Muscle of back (tissue), 13 donors: Measurements from ENCODE around the gene ERAS. TPM values are rescaled to one million over a fixed set of nuclear protein-coding genes. Genes with fewer than 3 reads are reported as not detected.

Experiments used
- DNase-seq, 3 donors: peaks; one replicate each; pipeline versions ENCODE4 v3.0.0 to v3.0.0-alpha.2; 2013
- long read RNA-seq, 9 donors: transcript quantifications; one replicate each; lab custom pipeline, GENCODE V29; 2026
- polyA plus RNA-seq, 10 donors: library from polyadenylated mRNA; unstranded; fragments of 120-200 nt; gene quantifications; one replicate each; pipeline ENCODE4 v1.2.1, GENCODE V29; 2013; ENCODE audit not compliant: insufficient read length in 10 of 10

ERAS gene, protein sequence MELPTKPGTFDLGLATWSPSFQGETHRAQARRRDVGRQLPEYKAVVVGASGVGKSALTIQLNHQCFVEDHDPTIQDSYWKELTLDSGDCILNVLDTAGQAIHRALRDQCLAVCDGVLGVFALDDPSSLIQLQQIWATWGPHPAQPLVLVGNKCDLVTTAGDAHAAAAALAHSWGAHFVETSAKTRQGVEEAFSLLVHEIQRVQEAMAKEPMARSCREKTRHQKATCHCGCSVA
- polyA plus RNA-seq: not detected
- long read RNA-seq, donor 1: 0 reads
- long read RNA-seq, donor 2: 0 reads
- long read RNA-seq, donor 3: 0 reads
- long read RNA-seq, donor 4: 0 reads
- long read RNA-seq, donor 5: 0 reads
- long read RNA-seq, donor 6: 0 reads
- long read RNA-seq, donor 7: 0 reads
- long read RNA-seq, donor 8: 0 reads
- long read RNA-seq, donor 9: 0 reads

DNA sequence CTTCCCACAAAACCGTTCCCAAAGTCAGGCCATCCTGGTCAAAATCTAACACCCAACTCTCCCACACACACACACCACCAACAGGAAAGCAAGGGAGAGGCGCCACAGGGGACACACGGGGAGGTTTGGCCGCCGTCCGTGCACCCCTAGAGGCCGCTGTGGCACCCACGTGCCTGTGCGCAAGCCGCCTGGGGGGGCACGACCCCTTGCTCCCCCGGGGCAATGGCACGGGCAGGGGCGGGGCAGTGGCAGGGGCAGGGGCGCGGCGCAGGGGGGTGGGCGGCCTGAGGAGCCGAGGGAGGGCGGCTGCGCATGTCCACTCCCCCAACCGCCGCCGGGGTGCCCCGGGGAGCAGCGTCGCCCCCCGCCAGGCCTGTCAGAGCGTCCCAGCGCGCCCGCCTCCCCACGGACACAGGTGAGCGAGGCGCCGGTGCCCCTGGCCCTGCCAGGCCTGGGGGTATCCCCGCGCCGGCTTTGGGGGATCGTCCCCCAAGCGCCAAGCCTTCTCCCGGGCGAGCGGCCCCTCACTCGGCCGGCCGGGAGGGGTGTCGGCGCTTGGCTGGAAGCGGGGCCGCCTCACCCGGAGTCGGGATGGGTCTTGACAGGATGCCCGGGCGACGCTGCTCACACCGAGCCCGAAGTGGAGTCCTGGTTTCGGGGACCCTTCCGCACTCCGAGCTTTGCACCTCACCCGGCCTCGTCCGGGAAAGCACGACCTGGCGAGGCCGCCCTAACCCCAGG lies at the start of gene ERAS:
TSS of gene ERAS (plus strand) at position 379 of the 741 bp plus-strand sequence. CDS start 2,611 bp downstream, outside the sequence.
- DNase-seq: no peak

DNA sequence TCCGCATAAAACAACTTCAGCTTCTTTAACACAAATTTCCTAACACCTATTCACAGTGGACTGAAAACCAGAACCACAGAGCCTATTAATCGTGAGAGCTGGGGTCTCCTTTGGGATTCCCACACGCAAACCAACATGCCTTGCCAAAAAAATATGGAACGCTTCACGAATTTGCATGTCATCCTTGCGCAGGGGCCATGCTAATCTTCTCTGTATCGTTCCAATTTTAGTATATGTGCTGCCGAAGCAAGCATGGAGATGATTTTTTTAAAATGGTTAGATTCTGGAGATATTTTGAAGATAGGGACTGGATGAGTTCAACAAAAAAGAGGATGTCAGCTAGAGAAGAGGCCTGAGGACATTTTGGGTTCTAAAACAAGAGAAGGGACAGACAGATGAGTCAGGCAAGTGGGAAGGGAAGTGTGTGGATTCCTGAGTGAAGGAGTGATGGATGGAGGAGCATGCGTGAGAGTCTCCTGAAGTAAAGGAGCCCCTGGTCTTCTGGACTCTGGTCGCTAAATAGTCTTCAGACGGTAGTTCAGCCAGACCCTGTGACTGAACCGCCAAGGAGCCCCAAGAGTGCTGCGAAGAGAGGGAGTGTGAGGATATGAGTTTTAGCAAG lies 49.4 kb upstream of the ERAS start:
- DNase-seq: no peak

DNA sequence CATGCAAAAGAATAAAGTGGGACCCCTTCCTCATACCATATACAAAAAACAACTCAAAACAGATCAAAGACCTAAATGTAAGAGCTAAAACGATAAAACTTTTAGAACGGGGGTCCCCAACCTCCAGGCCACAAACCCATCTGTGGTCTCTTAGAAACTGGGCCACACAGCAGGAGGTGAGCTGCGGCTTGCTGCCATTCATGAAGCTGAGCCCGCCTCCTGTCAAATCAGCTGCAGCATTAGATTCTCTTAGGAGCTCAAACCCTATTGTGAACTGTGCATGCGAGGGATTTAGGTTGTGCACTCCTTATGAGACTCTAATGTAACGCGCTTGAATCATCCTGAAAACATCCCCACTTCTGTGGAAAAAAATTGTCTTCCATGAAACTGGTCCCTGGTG lies 46.9 kb upstream of the ERAS start:
- no peak for DNase-seq

DNA sequence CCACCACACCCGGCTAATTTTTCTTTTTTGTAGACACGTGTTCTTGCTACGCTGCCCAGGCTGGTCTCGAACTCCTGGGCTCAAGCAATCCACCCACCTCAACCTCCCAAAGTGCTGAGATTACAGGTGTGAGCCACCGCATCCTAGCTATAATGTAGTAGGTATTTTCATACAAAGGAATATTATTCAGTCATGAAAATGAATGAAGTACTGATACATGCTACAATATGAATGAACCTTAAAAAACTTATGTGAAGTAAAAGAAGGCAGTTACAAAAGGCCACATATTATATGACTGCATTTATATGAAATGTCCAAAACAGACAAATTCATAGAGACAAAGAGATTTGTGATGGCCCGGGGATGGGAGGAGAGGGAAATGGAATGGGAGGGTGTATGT lies 44.6 kb upstream of the ERAS start:
- DNase-seq: no peak

DNA sequence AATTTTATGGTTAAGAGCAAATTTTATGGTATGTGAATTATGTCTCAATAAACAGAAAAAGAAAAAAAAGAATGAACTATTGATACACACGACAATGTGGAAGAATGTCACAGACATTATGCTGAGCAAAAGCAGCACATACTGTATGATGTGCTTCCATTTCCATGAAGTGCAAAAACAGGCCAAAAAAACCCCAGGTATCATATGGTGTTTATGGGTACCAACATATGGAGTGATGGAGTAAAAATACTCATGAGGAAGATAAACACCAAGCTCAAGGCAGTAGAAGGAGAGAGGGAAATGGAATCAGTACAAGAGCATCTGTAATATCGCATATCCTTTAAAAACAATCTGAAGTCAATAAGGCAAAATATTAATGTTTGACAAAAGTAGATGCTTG lies 44.1 kb upstream of the ERAS start:
- no peak for DNase-seq

DNA sequence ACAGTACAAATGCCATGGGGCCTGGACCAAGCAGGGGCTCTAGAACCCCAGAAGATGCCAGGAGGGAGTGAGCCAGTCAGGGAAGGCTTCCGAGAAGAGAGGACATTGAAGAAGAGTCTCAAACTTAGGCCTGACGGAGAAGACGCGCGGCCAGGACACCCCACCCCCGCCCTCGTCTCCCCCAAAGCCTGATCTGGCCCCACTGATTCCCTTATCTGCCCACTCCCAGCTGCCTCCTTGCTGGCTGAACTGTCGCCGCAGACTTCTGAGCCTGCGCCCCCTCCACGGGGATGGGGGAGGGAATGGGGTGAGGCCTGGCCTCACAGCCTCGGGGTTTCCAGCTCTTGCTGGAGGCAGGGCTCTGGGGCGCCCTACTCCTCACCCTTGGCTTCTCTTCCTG lies 43.5 kb upstream of the ERAS start:
- DNase-seq: no peak

DNA sequence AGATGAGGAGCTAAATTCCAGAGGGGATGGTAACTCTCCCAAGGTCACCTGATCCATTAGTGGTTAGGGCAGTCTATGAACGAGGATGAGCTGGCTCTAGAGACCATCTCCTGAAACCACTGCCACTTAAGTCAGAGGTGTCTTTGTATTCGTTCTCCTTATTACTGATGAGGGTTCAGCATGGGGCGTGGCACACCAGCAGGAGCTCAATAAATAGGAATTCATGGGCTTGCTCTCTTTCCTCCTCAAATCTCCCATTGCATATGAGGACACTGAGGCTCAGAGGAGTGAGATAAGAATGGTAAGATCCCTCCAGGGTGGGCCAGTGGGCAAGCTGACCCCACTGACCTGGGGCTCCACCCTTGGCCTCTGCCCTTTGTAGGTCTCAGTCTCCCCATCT lies 41.6 kb upstream of the ERAS start:
- no peak for DNase-seq

DNA sequence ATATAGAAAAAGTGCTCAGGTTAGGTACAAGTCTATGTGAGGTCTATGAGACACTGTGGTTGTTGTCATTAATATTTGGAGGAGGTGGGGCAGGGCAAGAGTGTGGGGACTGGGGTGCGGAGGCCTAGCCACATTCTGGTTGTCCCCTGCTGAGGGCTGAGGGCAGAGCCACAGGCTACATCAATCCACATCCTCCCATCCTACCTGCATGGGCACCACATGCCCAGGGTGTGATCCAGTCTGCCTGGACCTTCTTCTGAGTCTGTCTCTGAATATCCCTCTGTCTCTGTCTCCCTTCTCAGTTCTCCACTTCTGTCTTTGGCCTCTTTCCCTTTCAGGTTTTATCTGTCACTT lies 41.1 kb upstream of the ERAS start:
- DNase-seq: no peak

DNA sequence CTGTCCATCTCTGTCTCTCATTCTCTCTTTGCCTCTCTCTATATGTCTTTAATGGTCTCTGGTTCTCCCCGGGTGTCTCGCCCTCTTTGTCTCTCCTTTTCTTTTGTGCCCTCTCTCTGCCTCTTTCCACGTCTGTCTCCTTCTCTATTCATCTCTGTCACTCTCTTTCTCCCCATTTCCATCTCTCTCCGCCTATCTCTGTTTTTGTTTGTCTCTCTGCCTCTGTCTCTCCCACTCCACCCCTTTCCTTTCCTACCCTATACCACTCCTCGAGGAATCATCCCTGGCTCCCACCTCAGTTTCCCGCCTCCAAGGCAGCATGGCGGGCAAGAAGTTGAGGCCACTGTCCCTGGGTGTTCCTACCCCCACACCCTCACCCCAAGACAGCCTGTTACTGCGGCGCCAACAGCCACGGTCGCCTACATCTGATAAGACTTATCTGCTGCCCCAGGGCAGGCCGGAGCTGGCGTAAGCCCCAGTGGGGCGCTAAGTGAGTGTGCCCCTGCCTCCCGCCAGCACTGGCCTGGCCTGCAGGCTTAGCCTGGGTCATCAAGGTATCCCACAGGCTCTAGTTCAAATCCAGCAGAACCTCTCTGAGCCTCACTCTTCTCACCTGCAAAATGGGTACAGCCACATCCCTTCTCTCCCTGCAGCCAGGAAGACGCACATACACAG lies 40.6 kb upstream of the ERAS start:
- no peak for DNase-seq

DNA sequence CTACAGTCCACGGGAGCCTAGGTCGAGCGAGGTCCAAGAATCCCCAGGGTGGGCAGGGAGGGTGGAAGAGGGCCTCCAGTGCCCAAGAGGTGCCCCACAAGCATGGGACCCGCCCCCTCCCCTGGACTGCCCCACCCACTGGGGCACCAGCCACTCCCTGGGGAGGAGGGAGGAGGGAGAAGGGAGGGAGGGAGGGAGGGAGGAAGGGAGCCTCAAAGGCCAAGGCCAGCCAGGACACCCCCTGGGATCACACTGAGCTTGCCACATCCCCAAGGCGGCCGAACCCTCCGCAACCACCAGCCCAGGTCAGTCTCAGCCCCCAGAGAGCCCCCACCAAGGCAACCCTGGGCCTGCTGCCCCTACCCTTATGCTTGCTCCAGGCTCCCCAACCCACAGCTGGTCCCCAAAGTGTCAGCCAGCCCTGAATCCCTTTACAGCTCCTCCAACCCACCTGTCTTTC lies 39.9 kb upstream of the ERAS start, which contains the start of gene GATA1:
TSS of gene GATA1 (plus strand) at position 250 of the 460 bp plus-strand sequence. CDS start 4,520 bp downstream, outside the sequence.
- DNase-seq: no peak

DNA sequence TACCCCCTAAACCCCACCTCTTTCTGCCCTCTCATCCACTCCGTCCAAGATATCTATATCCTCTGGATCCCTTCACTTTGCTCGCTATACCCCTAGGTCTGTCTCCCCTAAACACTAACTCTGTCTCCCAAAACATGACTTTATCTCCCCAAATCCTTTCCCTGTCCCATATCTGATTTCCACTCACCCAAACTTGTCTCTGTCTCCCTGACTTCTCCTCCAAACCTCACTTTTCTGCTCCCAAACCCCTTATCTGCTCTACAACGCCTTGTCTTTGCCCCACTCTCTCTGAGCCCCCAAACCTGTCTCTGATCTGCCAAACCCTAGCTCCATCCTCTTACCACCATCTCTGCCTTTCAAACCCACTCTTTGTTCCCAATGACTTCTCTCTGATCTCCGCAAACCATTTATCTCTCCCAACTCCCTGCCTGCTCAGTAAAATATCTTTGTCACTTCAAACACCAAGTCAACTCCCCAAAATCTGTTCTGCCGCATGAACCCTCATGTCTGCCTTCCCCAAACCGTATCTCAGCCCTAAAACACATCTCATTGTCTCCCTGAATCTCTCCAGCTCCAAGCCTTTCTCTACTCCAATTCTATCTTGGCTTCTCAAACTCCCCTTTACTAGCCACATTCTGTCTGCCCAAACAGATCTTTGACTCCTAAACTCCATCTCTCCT lies 39.3 kb upstream of the ERAS start:
- no peak for DNase-seq

DNA sequence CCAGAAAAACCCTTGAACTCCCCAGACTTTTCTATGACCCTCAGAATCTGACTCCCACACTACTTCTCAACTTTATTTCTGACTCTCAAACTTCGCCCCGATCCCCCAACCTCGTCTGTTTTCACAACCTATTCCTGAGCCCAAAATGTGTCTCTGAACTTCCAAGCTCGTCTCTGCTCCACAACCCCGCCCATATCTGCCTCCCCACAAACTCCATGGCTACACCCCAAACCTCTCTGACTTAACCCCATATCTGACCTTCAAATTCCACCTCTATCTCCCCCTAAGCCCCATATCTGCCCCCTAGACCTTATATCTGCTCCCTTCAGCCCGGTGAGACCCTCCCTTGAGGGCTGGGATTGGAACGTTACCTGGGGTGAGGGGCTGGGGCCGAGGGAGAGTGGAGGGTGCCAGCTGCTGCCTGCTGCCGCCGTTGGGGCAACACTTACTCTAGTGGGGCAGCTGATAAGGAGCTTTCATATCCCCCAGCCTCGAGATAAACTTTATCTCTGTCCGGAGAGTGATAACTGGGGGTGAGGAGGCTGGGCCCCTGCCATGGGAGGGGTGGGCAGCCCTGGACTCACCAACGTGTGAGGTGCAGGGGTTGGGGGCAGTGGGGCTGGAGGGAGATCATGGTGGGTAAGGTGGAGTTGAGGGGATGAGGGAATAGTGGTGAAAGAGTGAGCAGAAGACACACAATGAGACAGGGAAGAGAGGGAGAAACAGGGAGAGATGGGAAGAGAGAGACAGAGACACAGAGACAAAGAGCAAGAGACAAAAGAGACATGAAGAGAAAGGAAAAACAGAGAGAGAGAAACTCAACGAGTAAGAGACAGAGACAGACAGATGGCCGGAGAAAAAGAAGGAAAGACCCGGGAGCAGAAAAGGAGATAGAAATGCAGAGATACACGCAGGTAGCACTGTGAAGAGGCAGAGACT lies 38.5 kb upstream of the ERAS start:
- no peak for DNase-seq

DNA sequence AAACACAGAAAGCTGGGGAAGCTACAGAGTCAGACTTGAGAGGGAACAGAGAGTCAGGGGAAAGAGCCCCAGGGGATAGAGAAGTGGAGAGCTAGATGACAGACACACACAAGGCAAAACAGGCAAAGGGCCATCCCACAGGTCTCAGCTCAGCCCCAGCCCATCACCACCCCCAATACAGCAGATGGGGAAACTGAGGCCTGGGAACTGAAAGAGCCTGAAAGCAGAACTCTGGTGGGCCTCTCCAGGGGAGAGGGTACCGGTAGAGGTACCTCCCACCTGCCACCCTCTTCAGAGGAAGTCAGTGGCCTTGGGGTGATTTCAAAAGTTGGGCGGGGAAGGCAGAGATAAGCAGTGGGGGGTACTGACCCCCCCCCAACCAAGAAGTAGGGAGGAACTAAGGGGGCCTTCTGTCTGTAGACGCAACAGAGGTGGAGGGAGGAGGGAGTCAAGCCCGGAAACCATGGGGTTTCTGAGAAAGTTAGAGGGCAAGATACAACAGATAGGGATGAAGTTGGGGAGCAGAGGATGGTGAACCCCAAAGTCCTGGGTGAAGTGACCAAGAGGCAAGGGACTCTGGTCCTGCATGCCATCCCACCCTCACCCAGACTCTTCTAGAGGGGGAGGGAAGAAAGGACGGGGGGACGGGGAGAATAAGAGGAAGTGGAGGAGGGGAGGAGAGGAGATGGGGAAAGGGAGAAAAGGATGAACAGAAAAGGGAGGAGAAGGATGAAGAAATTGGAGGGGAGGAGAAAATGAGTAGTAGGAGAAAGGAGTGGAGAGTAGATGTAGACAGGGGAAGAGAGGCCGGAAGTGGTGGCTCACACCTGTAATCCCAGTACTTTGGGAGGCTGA lies 36.7 kb upstream of the ERAS start:
- no peak for DNase-seq

DNA sequence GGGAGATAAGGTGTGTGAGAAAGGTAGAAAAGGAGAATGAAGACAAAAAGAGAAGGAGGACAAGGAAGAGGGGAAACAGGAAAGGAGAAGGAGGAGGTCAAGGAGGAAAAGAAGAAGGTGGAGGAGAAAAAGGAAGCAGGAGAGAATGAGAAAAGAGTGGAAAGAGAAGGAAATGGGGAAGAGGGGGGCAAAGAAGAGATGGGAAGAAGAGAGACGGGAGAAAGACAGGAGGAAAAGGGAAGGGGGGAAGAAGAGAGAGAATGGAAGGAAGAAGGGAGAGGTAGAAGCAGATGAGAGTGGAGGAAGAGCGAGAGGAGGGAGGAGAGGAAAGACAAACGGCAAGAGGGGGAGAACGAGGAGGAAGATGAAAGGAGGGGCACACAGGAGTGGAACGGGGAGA lies 35.8 kb upstream of the ERAS start:
- DNase-seq: no peak

DNA sequence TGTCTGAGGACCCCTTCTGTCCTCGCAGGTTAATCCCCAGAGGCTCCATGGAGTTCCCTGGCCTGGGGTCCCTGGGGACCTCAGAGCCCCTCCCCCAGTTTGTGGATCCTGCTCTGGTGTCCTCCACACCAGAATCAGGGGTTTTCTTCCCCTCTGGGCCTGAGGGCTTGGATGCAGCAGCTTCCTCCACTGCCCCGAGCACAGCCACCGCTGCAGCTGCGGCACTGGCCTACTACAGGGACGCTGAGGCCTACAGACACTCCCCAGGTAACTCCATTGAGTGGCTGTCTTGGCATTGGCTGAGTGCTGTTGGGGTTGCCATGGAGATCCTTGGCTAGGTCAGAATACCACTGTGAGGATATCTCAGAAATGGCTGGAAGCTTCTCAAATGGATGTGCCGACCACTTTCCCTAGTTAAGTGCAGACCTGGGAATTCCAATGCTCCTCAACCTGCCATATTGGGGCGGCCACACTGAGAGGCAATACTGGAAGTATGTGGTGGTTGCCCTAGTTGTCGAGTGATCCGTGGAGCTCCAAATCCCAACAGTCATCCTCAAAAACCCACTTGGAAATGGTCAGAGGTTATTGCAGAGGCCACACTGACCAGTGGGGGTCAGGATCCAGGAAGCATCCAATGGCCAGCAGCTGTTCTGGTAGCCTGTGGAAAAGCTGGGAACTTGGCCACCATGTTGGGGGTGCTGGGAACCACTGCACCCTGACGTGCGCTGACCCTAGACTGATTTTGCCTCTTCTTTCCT lies 35.1 kb upstream of the ERAS start:
- no peak for DNase-seq

DNA sequence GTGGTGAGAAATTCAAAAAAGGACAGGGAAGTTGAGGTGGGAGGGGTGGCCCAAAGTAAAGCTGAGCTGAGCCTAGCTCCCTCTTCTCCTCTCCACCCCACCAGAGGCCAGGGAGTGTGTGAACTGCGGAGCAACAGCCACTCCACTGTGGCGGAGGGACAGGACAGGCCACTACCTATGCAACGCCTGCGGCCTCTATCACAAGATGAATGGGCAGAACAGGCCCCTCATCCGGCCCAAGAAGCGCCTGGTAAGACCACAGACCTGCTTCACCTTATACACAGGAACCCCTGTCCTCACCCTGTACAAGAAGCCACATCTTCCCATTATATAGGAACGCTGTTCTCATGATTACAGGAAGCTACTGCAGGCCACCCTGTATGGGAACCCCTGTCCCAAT lies 34.1 kb upstream of the ERAS start:
- DNase-seq: no peak

DNA sequence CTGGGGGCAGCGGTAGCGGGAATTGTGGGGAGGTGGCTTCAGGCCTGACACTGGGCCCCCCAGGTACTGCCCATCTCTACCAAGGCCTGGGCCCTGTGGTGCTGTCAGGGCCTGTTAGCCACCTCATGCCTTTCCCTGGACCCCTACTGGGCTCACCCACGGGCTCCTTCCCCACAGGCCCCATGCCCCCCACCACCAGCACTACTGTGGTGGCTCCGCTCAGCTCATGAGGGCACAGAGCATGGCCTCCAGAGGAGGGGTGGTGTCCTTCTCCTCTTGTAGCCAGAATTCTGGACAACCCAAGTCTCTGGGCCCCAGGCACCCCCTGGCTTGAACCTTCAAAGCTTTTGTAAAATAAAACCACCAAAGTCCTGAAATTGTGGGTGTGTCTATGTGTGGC lies 32.4 kb upstream of the ERAS start:
- no peak for DNase-seq

DNA sequence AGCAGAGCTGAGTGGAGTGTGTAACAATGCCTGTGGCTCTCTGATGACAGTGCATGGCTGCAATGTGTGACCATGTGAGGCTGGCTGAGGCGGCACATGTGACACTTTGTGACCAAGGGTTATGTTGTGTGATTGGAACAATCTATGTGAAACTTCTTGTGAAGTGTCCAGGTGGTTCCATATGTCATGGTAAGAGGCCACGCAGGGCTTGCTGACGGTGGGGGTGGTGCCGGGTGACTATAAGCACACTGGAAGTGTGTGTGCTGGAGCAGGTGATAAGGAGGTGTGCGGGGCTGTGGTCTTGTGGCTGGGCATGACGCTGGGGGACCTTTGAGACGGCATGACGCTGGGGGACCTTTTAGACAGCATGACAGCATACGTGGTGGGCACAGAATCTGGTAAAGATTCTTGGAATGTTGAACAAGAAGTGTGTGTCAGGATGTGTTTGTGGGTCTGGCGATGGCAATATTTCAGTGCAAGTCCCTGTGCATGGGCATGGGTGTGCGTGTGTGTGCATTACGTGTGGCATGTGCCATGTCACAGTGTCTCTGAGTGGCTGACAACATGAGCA lies 31.9 kb upstream of the ERAS start:
- no peak for DNase-seq
